ENCODE results near the gene MICAL3.

- no peak for TF ChIP-seq CTCF (IDR thresholded peaks at IDR 0.05)
- TF ChIP-seq POLR2A (IDR thresholded peaks at IDR 0.05) = no peak
Measured at GRCh38 chr22:18048441-18048898, 24.1 kb upstream of the MICAL3 start.
